GM23248 (cell line): Measurements from ENCODE around the gene CIAO1. TPM values are rescaled to one million over a fixed set of nuclear protein-coding genes. Genes with fewer than 3 reads are reported as not detected.

ENCODE experiments used
- DNase-seq: peaks from one replicate; pipeline ENCODE4 v3.0.0-alpha.2; 2015
- H2AFZ ChIP-seq: fragments of 200-600 bp; sonication (generic); 2 replicates; pipeline ENCODE4 v1.6.1; 2016; ENCODE audit warnings: antibody characterized with exemption
- H3F3A ChIP-seq: fragments of 200-600 bp; sonication (generic); 2 replicates; pipeline ENCODE4 v1.6.1; 2016; ENCODE audit warnings: mild to moderate bottlenecking, antibody characterized with exemption, mixed run types; ENCODE audit not compliant: insufficient read depth
- H3K27ac ChIP-seq: fragments of 200-600 bp; sonication (generic); 2 replicates; pipeline ENCODE4 v1.5.1; 2016; ENCODE audit warnings: mild to moderate bottlenecking
- H3K27me3 ChIP-seq: fragments of 200-600 bp; sonication (generic); replicated peaks from 2 replicates; pipeline ENCODE4 v1.6.1; 2016; ENCODE audit warnings: mild to moderate bottlenecking; ENCODE audit not compliant: insufficient read depth
- H3K36me3 ChIP-seq: fragments of 200-600 bp; sonication (generic); 2 replicates; pipeline ENCODE4 v1.6.1; 2016; ENCODE audit warnings: low read depth, mild to moderate bottlenecking
- H3K4me1 ChIP-seq: fragments of 200-600 bp; sonication (generic); 2 replicates; pipeline ENCODE4 v1.6.1; 2016; ENCODE audit warnings: mild to moderate bottlenecking; ENCODE audit not compliant: insufficient read depth
- H3K4me2 ChIP-seq: fragments of 200-600 bp; sonication (generic); one replicate; pipeline ENCODE4 v1.6.1; 2016; ENCODE audit warnings: mild to moderate bottlenecking; ENCODE audit not compliant: unreplicated experiment
- H3K4me3 ChIP-seq: fragments of 200-600 bp; sonication (generic); 2 replicates; pipeline ENCODE4 v1.5.1; 2016; ENCODE audit warnings: mild to moderate bottlenecking
- H3K79me2 ChIP-seq: fragments of 200-600 bp; sonication (generic); 2 replicates; pipeline ENCODE4 v1.6.1; 2016; ENCODE audit warnings: mild to moderate bottlenecking; ENCODE audit not compliant: insufficient read depth
- H3K9ac ChIP-seq: fragments of 200-600 bp; sonication (generic); 2 replicates; pipeline ENCODE4 v1.6.1; 2016; ENCODE audit warnings: mild to moderate bottlenecking
- H3K9me2 ChIP-seq: fragments of 200-600 bp; sonication (generic); 2 replicates; pipeline ENCODE4 v1.6.1; 2016; ENCODE audit warnings: mixed run types, mild to moderate bottlenecking, moderate library complexity; ENCODE audit not compliant: insufficient read depth
- H3K9me3 ChIP-seq: fragments of 200-600 bp; sonication (generic); one replicate; pipeline ENCODE4 v1.6.1; 2017; ENCODE audit warnings: low read depth
- H4K20me1 ChIP-seq: fragments of 200-600 bp; sonication (generic); 2 replicates; pipeline ENCODE4 v1.6.0; 2016; ENCODE audit not compliant: insufficient read depth
- EZH2 ChIP-seq: fragments of 200-600 bp; sonication (generic); IDR thresholded peaks from 2 replicates; pipeline ENCODE4 v1.6.1; 2018; ENCODE audit warnings: antibody characterized with exemption, mild to moderate bottlenecking; ENCODE audit not compliant: insufficient read depth, poor library complexity, severe bottlenecking
- EZH2phosphoT487 ChIP-seq: fragments of 200-600 bp; sonication (generic); IDR thresholded peaks from 2 replicates; pipeline ENCODE4 v1.6.1; 2018; ENCODE audit warnings: antibody characterized with exemption, moderate library complexity, mild to moderate bottlenecking, low read depth; ENCODE audit not compliant: insufficient read depth
- WGBS, 2 experiments: methylation state at CpG; one replicate each; pipeline ENCODE4 v1.1.6; 2015 to 2017; ENCODE audit warnings: low lambda C conversion rate in 2 of 2, low coverage in 1 of 2; ENCODE audit errors: missing lambda C conversion rate in 2 of 2; 5-methylcytosine and 5-hydroxymethylcytosine counted together
- in situ Hi-C: fragments of 300-500 bp; cut with MboI; formaldehyde crosslinking; loops from 2 replicates; pipeline ENCODE4 v1.15.0; 2020
- polyA plus RNA-seq: library from polyadenylated mRNA; unstranded; fragments of >200 nt; fragmentation: Nextera tagmentation; extraction: Ambion mirVana; gene quantifications from 2 replicates; pipeline ENCODE4 v1.2.1, GENCODE V29; 2016
- total RNA-seq: library from RNA; depleted of rRNA; stranded (reverse); fragments of >200 nt; shearing (Covaris generic); gene quantifications from 2 replicates; pipeline ENCODE4 v1.2.3, GENCODE V29; 2014

CIAO1 gene
- total and polyA plus RNA-seq, 2 experiments from 2014 or later, result 69.3 to 126 TPM

- no peaks in the 10 kb centered on the region for H3K9me2 ChIP-seq
- peaks cover 55% of the 10 kb centered on the region for H3K79me2 ChIP-seq
- H3K9ac ChIP-seq, result peak within 1 kb of the TSS; percentile 88
- H3K4me2 ChIP-seq, result peak within 1 kb of the TSS; percentile 94
- TF ChIP-seq EZH2, result no peak
- no peak for TF ChIP-seq EZH2phosphoT487
- peak within 1 kb of the TSS; percentile 38 for H3K27ac ChIP-seq
- H4K20me1 ChIP-seq, result no peaks in the 10 kb centered on the region
- WGBS, 2 experiments, result 1 to 2% methylated on average over 44 to 60 of the region's 61 CpGs
- in situ Hi-C loops, result no loop called here
- peak within 1 kb of the TSS; percentile 97 for H3K4me3 ChIP-seq
- H3K9me3 ChIP-seq, result no peaks in the 10 kb centered on the region
- H3K4me1 ChIP-seq, result peaks cover 15% of the 10 kb centered on the region
- peak; percentile 94 for DNase-seq
- H2AFZ ChIP-seq, result peak within 1 kb of the TSS; percentile 86
- H3F3A ChIP-seq, result no peaks in the 10 kb centered on the region
- peaks cover 30% of the 10 kb centered on the region for H3K36me3 ChIP-seq
- no peaks in the 10 kb centered on the region for H3K27me3 ChIP-seq
Measured at GRCh38 chr2:96305091-96305978, 39.3 kb downstream of the CIAO1 start, which contains the start of gene SNRNP200. Gene SNRNP200 (minus strand): TSS chr2:96305546. CDS start chr2:96305437, 109 bp downstream.

DNA sequence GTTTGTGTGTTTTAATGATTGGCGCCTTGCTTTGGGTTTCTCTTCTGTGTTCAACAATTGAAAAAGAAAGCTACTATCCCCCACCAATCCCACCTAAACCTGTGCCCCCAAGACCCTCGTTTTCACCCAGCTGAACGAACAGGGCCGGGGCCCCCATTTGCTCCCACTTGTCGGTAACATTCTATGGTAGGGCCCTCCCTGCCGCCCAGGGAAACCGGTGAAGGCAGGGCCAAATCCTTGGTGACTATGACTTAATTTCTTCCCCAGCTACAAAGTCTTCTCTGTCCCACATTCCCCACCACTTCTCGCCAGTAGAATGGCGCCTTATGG, 39.9 kb downstream of the CIAO1 start:
- peak; percentile 26 for DNase-seq
- TF ChIP-seq EZH2phosphoT487 (no peak), EZH2 (no peak)

DNA sequence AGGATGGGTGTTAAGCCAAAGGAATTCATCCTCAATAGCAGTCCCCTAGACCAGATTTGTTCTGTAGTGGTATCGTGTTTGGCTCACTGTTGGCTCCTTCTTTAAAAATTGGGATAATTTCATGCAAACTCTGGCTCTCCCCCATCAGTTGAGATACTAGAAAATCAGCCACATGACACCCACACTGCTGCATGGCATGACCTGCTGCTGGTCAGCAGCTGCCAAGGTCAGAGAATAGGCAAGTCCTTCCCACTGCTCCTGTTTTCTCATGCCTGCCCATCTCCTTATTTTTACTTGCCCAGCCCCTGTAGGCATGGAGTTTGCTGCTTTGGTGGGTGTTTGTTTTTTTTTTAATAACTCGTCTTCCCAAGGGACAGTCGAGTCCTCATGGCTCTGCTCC, 40.3 kb downstream of the CIAO1 start:
- in situ Hi-C loops, result no loop called here

More for the DNA sequence above, 39.9 kb downstream of the CIAO1 start:
- WGBS, 2 experiments, result 17 to 20% methylated on average over 9 of the region's 9 CpGs
- Histone ChIP-seq H2AFZ (peak overlapping the region; percentile 86), H3K4me1 (peaks cover 15% of the 10 kb centered on the region), H3F3A (no peaks in the 10 kb centered on the region), H3K36me3 (peaks cover 26% of the 10 kb centered on the region), H3K9me2 (no peaks in the 10 kb centered on the region), H3K79me2 (peaks cover 49% of the 10 kb centered on the region), H3K9me3 (no peaks in the 10 kb centered on the region), H3K27me3 (no peaks in the 10 kb centered on the region), H4K20me1 (no peaks in the 10 kb centered on the region), H3K27ac (0 out of 2 replicates have a peak overlapping the region, but pooled peaks have one; percentile 8), H3K4me3 (peak overlapping the region; percentile 97), H3K4me2 (peak overlapping the region; percentile 94), H3K9ac (peak overlapping the region; percentile 88)
- in situ Hi-C loops, result no loop called here

GRCh38 chr2:96308248-96308647, 42.2 kb downstream of the CIAO1 start:
- Histone ChIP-seq H4K20me1 (no peaks in the 10 kb centered on the region), H2AFZ (no peak overlapping the region), H3K9me3 (no peaks in the 10 kb centered on the region), H3F3A (no peaks in the 10 kb centered on the region), H3K79me2 (peaks cover 26% of the 10 kb centered on the region), H3K27ac (no peak overlapping the region), H3K36me3 (peaks cover 7% of the 10 kb centered on the region), H3K4me3 (no peak overlapping the region), H3K9ac (no peak overlapping the region), H3K9me2 (no peaks in the 10 kb centered on the region), H3K4me1 (peaks cover 15% of the 10 kb centered on the region), H3K27me3 (no peaks in the 10 kb centered on the region), H3K4me2 (no peak overlapping the region)
- DNase-seq, result no peak
- in situ Hi-C loops, result no loop called here
- TF ChIP-seq EZH2phosphoT487 (no peak), EZH2 (no peak)
- 64 to 69% methylated on average over 5 of the region's 5 CpGs for WGBS, 2 experiments

More for the DNA sequence above, 40.3 kb downstream of the CIAO1 start:
- Histone ChIP-seq H4K20me1 (no peaks in the 10 kb centered on the region), H3F3A (no peaks in the 10 kb centered on the region), H3K36me3 (peaks cover 22% of the 10 kb centered on the region), H3K4me1 (peaks cover 15% of the 10 kb centered on the region), H3K9ac (peak overlapping the region; percentile 88), H3K79me2 (peaks cover 45% of the 10 kb centered on the region), H3K9me3 (no peaks in the 10 kb centered on the region), H3K4me2 (peak overlapping the region; percentile 94), H3K27ac (no peak overlapping the region), H3K27me3 (no peaks in the 10 kb centered on the region), H3K9me2 (no peaks in the 10 kb centered on the region), H3K4me3 (peak overlapping the region; percentile 97), H2AFZ (peak overlapping the region; percentile 86)
- 71 to 73% methylated on average over 3 of the region's 3 CpGs for WGBS, 2 experiments
- DNase-seq, result peak; percentile 18
- no peak for TF ChIP-seq EZH2phosphoT487
- no peak for TF ChIP-seq EZH2
